HEK293T (cell line): Measurements from ENCODE around the gene YOD1.
A peak's percentile ranks its signal among the peaks of the same experiment; 100 is the strongest.

Source experiments
- CTCF ChIA-PET: fragments of 350-600 bp; formaldehyde crosslinking; extraction: SDS; loops from one replicate; lab custom pipeline; 2021; ENCODE audit warnings: antibody characterized with exemption, inconsistent platforms; lab: Yijun Ruan, JAX
- POLR2A ChIA-PET: fragments of 350-600 bp; formaldehyde crosslinking; extraction: SDS; loops from one replicate; lab custom pipeline; 2020; ENCODE audit warnings: antibody characterized with exemption, inconsistent platforms; lab: Yijun Ruan, JAX
- DNase-seq: peaks from one replicate; pipeline ENCODE4 v3.0.0; 2012; ENCODE audit warnings: mixed read lengths; ENCODE audit errors: extremely low spot score
- ARNT ChIP-seq: fragments of 450-650 bp; IDR thresholded peaks from 2 replicates; pipeline ENCODE4 v1.6.1; 2017; ENCODE audit warnings: mild to moderate bottlenecking
- BHLHE40 ChIP-seq: fragments of 450-650 bp; IDR thresholded peaks from 2 replicates; pipeline ENCODE4 v1.6.1; 2016; ENCODE audit warnings: mild to moderate bottlenecking, moderate library complexity, borderline replicate concordance
- CTBP1 ChIP-seq: fragments of 450-650 bp; IDR thresholded peaks from 2 replicates; pipeline ENCODE4 v1.6.1; 2016; ENCODE audit warnings: borderline replicate concordance
- ELF4 ChIP-seq: fragments of 450-650 bp; IDR thresholded peaks from 2 replicates; pipeline ENCODE4 v1.6.1; 2017; ENCODE audit warnings: antibody characterized with exemption
- FOXA1 ChIP-seq: fragments of 450-650 bp; IDR thresholded peaks from 2 replicates; pipeline ENCODE4 v1.6.1; 2016; ENCODE audit warnings: mild to moderate bottlenecking
- FOXK2 ChIP-seq: fragments of 450-650 bp; IDR thresholded peaks from 2 replicates; pipeline ENCODE4 v1.6.1; 2016; ENCODE audit warnings: mild to moderate bottlenecking
- FOXM1 ChIP-seq: fragments of 450-650 bp; IDR thresholded peaks from 2 replicates; pipeline ENCODE4 v1.6.1; 2017; ENCODE audit warnings: mild to moderate bottlenecking, borderline replicate concordance
- HDGF ChIP-seq: fragments of 450-650 bp; IDR thresholded peaks from 2 replicates; pipeline ENCODE4 v1.6.1; 2017; ENCODE audit warnings: antibody characterized with exemption, borderline replicate concordance
- L3MBTL2 ChIP-seq: fragments of 450-650 bp; conservative IDR thresholded peaks from 2 replicates; pipeline ENCODE4 v1.6.1; 2016; ENCODE audit warnings: mild to moderate bottlenecking
- LEF1 ChIP-seq: fragments of 450-650 bp; IDR thresholded peaks from 2 replicates; pipeline ENCODE4 v1.6.1; 2017; ENCODE audit warnings: mild to moderate bottlenecking, borderline replicate concordance
- NFRKB ChIP-seq: fragments of 450-650 bp; IDR thresholded peaks from 2 replicates; pipeline ENCODE4 v1.6.1; 2016; ENCODE audit warnings: mild to moderate bottlenecking, moderate library complexity
- PKNOX1 ChIP-seq: fragments of 450-650 bp; IDR thresholded peaks from 2 replicates; pipeline ENCODE4 v1.6.1; 2016
- SP1 ChIP-seq: fragments of 450-650 bp; IDR thresholded peaks from 2 replicates; pipeline ENCODE4 v1.6.1; 2017
- SUZ12 ChIP-seq: fragments of 450-650 bp; IDR thresholded peaks from 2 replicates; pipeline ENCODE4 v1.6.1; 2016; ENCODE audit warnings: mild to moderate bottlenecking
- TARDBP ChIP-seq: fragments of 450-650 bp; IDR thresholded peaks from 2 replicates; pipeline ENCODE4 v1.6.1; 2016
- ZNF384 ChIP-seq: fragments of 450-650 bp; IDR thresholded peaks from 2 replicates; pipeline ENCODE4 v1.6.1; 2016

YOD1 gene

GRCh38 chr1:207081806-207082205 lies 30.8 kb upstream of the YOD1 start:
- CTCF ChIA-PET: no interaction called here
- DNase-seq: no peak
- TF ChIP-seq ARNT (no peak), NFRKB (no peak), TARDBP (no peak), SP1 (no peak), PKNOX1 (no peak), HDGF (no peak), FOXK2 (no peak), BHLHE40 (no peak), ELF4 (no peak), CTBP1 (no peak), ZNF384 (no peak)
- POLR2A ChIA-PET: no interaction called here

DNA sequence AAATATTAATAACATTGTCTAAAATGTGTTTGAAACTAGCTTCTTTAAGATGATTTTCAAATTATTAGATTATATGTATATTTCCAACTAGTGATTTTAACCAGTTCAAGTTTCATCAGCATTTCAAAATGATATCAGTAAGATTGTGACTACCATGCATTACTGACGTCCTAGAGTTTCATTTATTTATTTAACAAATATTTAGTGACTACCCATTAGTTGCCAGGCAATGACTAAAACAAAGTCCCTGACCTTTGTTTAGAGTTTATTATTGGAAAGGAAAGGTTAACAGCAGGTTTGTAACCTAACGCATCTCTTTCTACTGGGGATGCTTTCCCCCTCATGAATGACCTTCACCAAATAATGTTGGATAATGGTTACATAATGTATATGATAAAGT lies 30.1 kb upstream of the YOD1 start:
- POLR2A ChIA-PET: no interaction called here
- TF ChIP-seq CTBP1: no peak
- TF ChIP-seq LEF1: no peak
- no peak for TF ChIP-seq NFRKB
- TF ChIP-seq ARNT: no peak
- no peak for TF ChIP-seq FOXM1
- TF ChIP-seq HDGF: no peak
- no peak for TF ChIP-seq PKNOX1
- TF ChIP-seq SUZ12: no peak
- TF ChIP-seq SP1: no peak
- TF ChIP-seq BHLHE40: no peak
- no peak for TF ChIP-seq ELF4
- no peak for TF ChIP-seq L3MBTL2
- no peak for TF ChIP-seq TARDBP
- TF ChIP-seq FOXA1: no peak
- no peak for TF ChIP-seq FOXK2
- TF ChIP-seq ZNF384: no peak
- CTCF ChIA-PET: no interaction called here
- no peak for DNase-seq

DNA sequence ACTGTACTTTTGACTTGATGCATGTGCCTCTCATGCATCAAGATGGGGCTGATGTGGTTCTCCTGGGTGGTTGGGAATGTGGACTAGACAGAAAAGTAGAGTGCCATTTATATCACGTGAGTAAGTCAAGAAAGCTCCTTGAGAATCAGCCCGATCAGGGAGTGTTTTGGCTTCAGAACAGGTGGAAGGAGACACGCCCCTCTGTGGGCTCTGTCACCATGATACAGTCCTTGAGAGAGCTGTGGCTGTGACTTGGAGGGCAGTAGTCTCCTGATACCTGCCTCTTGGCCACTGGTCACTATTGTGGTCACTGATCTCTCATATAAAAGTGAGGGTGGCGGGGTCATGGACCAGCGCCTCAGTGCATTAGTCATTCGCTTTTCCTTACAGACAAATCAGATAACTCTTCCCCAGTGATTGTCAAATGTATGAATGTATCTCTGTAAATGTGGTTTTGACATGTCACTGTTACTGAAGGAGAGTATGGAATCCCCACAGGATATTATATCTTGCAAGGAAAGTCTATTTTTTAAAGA lies 28.8 kb upstream of the YOD1 start:
- ChIA-PET CTCF (interaction anchor here (1.5 kb wide), 1 partner anchor 27 kb away, joined by 3 read pairs; the partner anchor contains the start of gene PFKFB2), POLR2A (no interaction called here)
- TF ChIP-seq LEF1 (no peak), BHLHE40 (no peak), L3MBTL2 (no peak), FOXM1 (no peak), ARNT (no peak), SP1 (no peak), SUZ12 (no peak), FOXK2 (no peak), TARDBP (no peak), ZNF384 (no peak), FOXA1 (no peak), ELF4 (no peak), HDGF (no peak), NFRKB (no peak), PKNOX1 (no peak), CTBP1 (no peak)
- DNase-seq: no peak

GRCh38 chr1:207078578-207079132 lies 27.6 kb upstream of the YOD1 start:
- no peak for DNase-seq
- ChIA-PET POLR2A (interaction anchor here (1.2 kb wide), 1 partner anchor 26 kb away, joined by 6 read pairs; the partner anchor contains the start of gene PFKFB2), CTCF (no interaction called here)
- TF ChIP-seq FOXA1: no peak
- no peak for TF ChIP-seq ARNT
- TF ChIP-seq NFRKB: no peak
- TF ChIP-seq FOXK2: no peak
- TF ChIP-seq ELF4: no peak
- TF ChIP-seq ZNF384: no peak
- no peak for TF ChIP-seq HDGF
- no peak for TF ChIP-seq FOXM1
- TF ChIP-seq SUZ12: no peak
- no peak for TF ChIP-seq LEF1
- TF ChIP-seq L3MBTL2: no peak
- TF ChIP-seq SP1: no peak

DNA sequence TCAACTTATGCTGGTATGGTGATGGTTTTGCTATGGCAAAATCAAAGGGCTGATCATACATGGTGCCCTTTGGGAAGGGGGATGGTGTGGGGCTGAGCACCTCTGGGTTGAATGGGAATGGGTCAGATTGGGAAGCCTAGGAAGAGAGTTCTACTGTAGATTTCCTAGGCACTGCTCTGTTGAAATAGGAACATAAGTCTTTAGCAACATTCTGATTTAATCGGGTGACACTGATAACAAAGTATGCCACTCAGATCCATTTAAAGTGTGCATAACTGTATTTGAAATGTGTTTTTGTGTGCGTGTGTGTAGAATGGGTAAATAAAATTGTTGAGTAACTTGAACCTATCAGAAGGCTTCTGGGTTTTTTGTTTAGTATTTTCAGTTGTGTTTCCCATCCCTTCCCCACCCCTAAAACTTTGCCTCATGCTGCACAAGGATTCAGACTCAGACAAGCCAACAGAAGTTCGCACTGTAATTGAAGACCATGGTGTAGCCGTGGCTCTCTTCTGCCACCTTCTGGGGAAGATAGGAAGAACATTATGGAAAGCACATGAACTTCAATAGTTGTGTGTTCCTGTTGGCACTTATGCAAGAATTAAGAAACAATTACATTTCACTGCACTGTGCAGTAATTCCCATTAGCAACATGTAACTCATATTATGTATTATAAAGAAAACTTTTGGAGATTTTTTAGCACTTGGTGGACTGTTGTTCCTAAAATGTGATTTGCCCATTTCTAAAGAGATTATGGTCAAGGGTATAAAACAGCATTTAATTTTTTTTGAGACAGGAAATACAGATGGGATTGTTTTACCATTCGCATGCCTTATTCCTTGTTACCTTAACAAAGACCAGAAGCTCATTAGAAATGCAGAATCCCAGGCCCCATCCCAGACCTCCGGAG lies 26.7 kb upstream of the YOD1 start:
- peak; percentile 78 for DNase-seq
- TF ChIP-seq ELF4 (no peak), TARDBP (no peak), ZNF384 (no peak), CTBP1 (no peak), FOXM1 (no peak), LEF1 (no peak), HDGF (no peak), FOXK2 (no peak), SUZ12 (no peak), L3MBTL2 (no peak), SP1 (no peak), NFRKB (no peak), BHLHE40 (no peak), FOXA1 (no peak), PKNOX1 (no peak), ARNT (no peak)
- CTCF ChIA-PET: no interaction called here
- POLR2A ChIA-PET: interaction anchor here (1.6 kb wide), 1 partner anchor 25 kb away, joined by 8 read pairs; the partner anchor contains the start of gene PFKFB2
